Neural progenitor cell (in vitro differentiated cells): ENCODE results near the gene FOXC2. TPM values are rescaled to one million over a fixed set of nuclear protein-coding genes. Genes with fewer than 3 reads are reported as not detected.

Experiments
- DNase-seq: peaks from one replicate; pipeline ENCODE4 v3.0.0-alpha.2; 2016; ENCODE audit warnings: low spot score
- H2AFZ ChIP-seq: fragments of 200-600 bp; sonication (generic); replicated peaks from 2 replicates; pipeline ENCODE4 v1.6.1; 2016; ENCODE audit warnings: antibody characterized with exemption
- H3F3A ChIP-seq: fragments of 200-600 bp; sonication (generic); 2 replicates; pipeline ENCODE4 v1.6.1; 2016; ENCODE audit warnings: antibody characterized with exemption, low read depth
- H3K27ac ChIP-seq: fragments of 200-600 bp; sonication (generic); 2 replicates; pipeline ENCODE4 v1.5.1; 2016; ENCODE audit warnings: mild to moderate bottlenecking
- H3K27me3 ChIP-seq: fragments of 200-600 bp; sonication (generic); 2 replicates; pipeline ENCODE4 v1.6.1; 2016; ENCODE audit warnings: mild to moderate bottlenecking, moderate library complexity
- H3K36me3 ChIP-seq: fragments of 200-600 bp; sonication (generic); 2 replicates; pipeline ENCODE4 v1.5.1; 2016
- H3K4me1 ChIP-seq: fragments of 200-600 bp; sonication (generic); 2 replicates; pipeline ENCODE4 v1.6.1; 2016; ENCODE audit warnings: mixed run types
- H3K4me2 ChIP-seq: fragments of 200-600 bp; sonication (generic); 2 replicates; pipeline ENCODE4 v1.6.1; 2016
- H3K4me3 ChIP-seq: fragments of 200-600 bp; sonication (generic); 2 replicates; pipeline ENCODE4 v1.5.1; 2016
- H3K79me2 ChIP-seq: fragments of 200-600 bp; sonication (generic); 2 replicates; pipeline ENCODE4 v1.6.1; 2016; ENCODE audit warnings: low read depth
- H3K9ac ChIP-seq: fragments of 200-600 bp; sonication (generic); 2 replicates; pipeline ENCODE4 v1.6.1; 2016
- H3K9me3 ChIP-seq: fragments of 200-600 bp; sonication (generic); 2 replicates; pipeline ENCODE4 v1.5.1; 2016; ENCODE audit warnings: low read depth
- H4K20me1 ChIP-seq: fragments of 200-600 bp; sonication (generic); 2 replicates; pipeline ENCODE4 v1.6.1; 2016; ENCODE audit warnings: low read depth
- H3K27ac Mint-ChIP-seq: 3 replicates; pipeline ENCODE4 v1.8.0; 2021; ENCODE audit warnings: mixed read lengths
- H3K27me3 Mint-ChIP-seq: 2 replicates; pipeline ENCODE4 v1.8.0; 2022; ENCODE audit warnings: low read depth, mild to moderate bottlenecking, inconsistent platforms, moderate library complexity, mixed read lengths; ENCODE audit not compliant: insufficient read depth
- H3K36me3 Mint-ChIP-seq: 3 replicates; pipeline ENCODE4 v1.8.0; 2021; ENCODE audit warnings: mixed read lengths
- H3K4me1 Mint-ChIP-seq: 3 replicates; pipeline ENCODE4 v1.8.0; 2021; ENCODE audit warnings: mixed read lengths
- H3K4me3 Mint-ChIP-seq: 3 replicates; pipeline ENCODE4 v1.8.0; 2021; ENCODE audit warnings: mild to moderate bottlenecking, moderate library complexity, mixed read lengths
- H3K9me3 Mint-ChIP-seq: 3 replicates; pipeline ENCODE4 v1.8.0; 2020; ENCODE audit warnings: mixed read lengths
- EZH2 ChIP-seq: fragments of 200-600 bp; sonication (generic); IDR thresholded peaks from 2 replicates; pipeline ENCODE4 v1.6.1; 2017; ENCODE audit warnings: antibody characterized with exemption, mild to moderate bottlenecking, moderate library complexity
- EZH2phosphoT487 ChIP-seq: fragments of 200-600 bp; sonication (generic); IDR thresholded peaks from 2 replicates; pipeline ENCODE4 v1.6.1; 2017; ENCODE audit warnings: antibody characterized with exemption
- total RNA-seq: library from RNA; depleted of rRNA; stranded (reverse); fragments of >200 nt; gene quantifications from 2 replicates; pipeline ENCODE4 v1.2.3, GENCODE V29; 2015; ENCODE audit warnings: low replicate concordance
- TF ChIP-seq, protein P1 (sequence below): fragments of 200-600 bp; sonication (generic); IDR thresholded peaks from 2 replicates; pipeline ENCODE4 v1.5.1; 2017; ENCODE audit warnings: antibody characterized with exemption, mild to moderate bottlenecking

Gene FOXC2
- total RNA-seq, 1 donor from 2014 or later: not detected

DNA sequence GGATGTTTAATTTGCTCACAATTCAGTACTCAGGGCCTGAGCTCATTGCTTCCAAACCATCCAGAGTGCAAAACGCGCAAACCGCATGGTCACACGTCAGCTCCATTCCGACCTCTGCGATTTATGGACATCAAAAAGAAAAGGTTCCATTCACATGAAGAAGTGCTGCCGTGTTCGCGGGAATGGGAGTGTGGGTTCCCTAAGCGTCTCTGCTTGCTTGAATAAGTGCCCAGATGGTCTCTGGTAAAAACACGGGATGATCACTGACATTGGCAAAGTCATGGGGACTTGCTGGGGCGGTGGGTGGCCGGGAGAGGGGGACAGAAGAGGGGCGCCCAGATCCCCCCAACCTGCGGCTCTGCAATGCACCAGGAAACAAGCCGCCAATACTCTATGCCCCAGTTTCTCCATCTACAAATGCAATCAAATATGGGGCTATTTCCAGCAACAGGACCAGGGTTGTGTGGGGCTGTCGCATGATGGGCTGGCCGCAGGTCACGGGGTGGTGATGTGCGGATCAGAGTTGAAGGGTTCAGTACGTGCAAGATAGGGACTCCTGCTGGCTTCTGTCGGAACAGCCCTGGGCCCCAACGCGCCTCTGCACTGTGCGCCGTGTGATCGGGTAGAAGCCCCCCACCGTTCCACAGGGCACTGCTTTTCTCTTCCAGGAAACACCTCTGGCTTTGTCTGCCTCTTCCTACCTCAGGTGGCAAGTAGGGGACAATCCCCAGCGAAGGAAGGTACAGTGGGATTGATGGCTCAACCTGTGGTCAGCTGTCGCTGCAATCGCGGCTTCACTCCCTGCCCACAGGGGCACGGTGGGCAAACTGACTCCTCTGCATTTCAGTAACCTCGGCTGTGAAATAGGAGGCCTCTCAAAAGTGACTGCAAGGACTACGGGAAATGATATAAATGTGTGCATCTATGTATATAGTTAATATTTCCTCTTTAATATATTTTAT, 45.1 kb upstream of the FOXC2 start:
- Mint-ChIP-seq H3K36me3 (no peaks in the 10 kb centered on the region), H3K27ac (no peak overlapping the region), H3K4me1 (no peaks in the 10 kb centered on the region), H3K9me3 (no peaks in the 10 kb centered on the region), H3K27me3 (peaks cover 53% of the 10 kb centered on the region), H3K4me3 (no peak overlapping the region)
- TF ChIP-seq, protein P1, sequence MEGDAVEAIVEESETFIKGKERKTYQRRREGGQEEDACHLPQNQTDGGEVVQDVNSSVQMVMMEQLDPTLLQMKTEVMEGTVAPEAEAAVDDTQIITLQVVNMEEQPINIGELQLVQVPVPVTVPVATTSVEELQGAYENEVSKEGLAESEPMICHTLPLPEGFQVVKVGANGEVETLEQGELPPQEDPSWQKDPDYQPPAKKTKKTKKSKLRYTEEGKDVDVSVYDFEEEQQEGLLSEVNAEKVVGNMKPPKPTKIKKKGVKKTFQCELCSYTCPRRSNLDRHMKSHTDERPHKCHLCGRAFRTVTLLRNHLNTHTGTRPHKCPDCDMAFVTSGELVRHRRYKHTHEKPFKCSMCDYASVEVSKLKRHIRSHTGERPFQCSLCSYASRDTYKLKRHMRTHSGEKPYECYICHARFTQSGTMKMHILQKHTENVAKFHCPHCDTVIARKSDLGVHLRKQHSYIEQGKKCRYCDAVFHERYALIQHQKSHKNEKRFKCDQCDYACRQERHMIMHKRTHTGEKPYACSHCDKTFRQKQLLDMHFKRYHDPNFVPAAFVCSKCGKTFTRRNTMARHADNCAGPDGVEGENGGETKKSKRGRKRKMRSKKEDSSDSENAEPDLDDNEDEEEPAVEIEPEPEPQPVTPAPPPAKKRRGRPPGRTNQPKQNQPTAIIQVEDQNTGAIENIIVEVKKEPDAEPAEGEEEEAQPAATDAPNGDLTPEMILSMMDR: peak; percentile 11
- no peak for TF ChIP-seq EZH2
- no peaks in the 10 kb centered on the region for H3F3A ChIP-seq
- no peaks in the 10 kb centered on the region for H3K36me3 ChIP-seq
- H3K4me2 ChIP-seq: no peak overlapping the region
- no peak overlapping the region for H3K4me3 ChIP-seq
- no peak overlapping the region for H3K9ac ChIP-seq
- H3K4me1 ChIP-seq: peaks cover 1% of the 10 kb centered on the region
- H3K9me3 ChIP-seq: no peaks in the 10 kb centered on the region
- no peaks in the 10 kb centered on the region for H3K79me2 ChIP-seq
- peaks cover 56% of the 10 kb centered on the region for H3K27me3 ChIP-seq
- DNase-seq: no peak
- H4K20me1 ChIP-seq: peaks cover 10% of the 10 kb centered on the region
- H3K27ac ChIP-seq: no peak overlapping the region
- H2AFZ ChIP-seq: no peak overlapping the region

DNA sequence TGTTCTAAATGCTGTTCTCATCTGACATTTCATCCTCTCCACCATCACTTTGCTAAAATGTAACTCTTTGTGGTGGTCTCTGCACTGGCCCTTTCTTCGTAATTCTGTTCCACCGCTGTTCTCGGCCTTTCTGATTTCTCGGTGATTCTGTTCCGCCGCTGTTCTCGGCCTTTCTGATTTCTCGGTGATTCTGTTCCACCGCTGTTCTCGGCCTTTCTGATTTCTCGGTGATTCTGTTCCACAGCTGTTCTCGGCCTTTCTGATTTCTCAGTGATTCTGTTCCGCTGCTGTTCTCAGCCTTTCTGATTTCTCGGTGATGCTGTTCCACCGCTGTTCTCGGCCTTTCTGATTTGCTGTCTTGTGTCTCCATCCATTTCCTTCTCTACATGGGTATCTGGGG, 44.0 kb upstream of the FOXC2 start:
- Histone ChIP-seq H3K27me3 (peaks cover 45% of the 10 kb centered on the region), H3K9me3 (no peaks in the 10 kb centered on the region), H3K36me3 (no peaks in the 10 kb centered on the region), H4K20me1 (no peaks in the 10 kb centered on the region), H2AFZ (no peak overlapping the region), H3K4me3 (no peak overlapping the region), H3K79me2 (no peaks in the 10 kb centered on the region), H3K4me2 (no peak overlapping the region), H3K27ac (no peak overlapping the region), H3F3A (no peaks in the 10 kb centered on the region), H3K9ac (no peak overlapping the region), H3K4me1 (no peaks in the 10 kb centered on the region)
- Mint-ChIP-seq H3K4me1 (no peaks in the 10 kb centered on the region), H3K9me3 (no peaks in the 10 kb centered on the region), H3K36me3 (no peaks in the 10 kb centered on the region), H3K27ac (no peak overlapping the region), H3K27me3 (peaks cover 48% of the 10 kb centered on the region), H3K4me3 (no peak overlapping the region)
- no peak for DNase-seq
- TF ChIP-seq EZH2 (no peak), EZH2phosphoT487 (no peak)
- TF ChIP-seq, protein P1: no peak

DNA sequence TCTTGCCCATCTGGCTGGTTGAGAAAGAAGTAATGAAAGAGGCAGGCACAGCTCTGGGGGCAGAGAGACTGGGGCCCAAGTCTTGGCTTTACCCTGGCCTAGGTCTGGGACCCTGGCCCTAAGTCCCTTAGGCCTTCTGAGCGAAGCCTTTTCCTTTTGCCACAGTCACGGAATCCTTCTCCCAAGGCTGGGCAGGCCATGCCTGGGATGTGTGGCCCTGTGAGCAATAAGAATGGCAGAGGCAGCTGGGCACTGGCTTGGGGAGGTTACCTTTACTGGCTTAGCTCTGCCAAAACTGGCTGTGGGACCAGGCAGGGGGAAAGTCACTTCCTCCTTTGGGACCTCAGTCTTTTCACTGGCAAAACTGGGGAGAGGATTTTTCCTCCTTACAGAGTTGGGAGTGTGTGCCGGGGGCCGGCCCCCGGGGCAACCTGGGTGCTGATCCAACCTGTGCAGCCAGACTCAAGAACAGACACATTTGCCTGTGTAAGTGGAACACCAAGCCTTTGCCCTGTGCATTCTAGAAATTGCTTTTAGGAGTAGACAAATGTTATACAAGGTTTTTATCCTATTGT, 43.4 kb upstream of the FOXC2 start:
- H3K79me2 ChIP-seq: no peaks in the 10 kb centered on the region
- Mint-ChIP-seq H3K9me3 (no peaks in the 10 kb centered on the region), H3K4me3 (no peak overlapping the region), H3K36me3 (no peaks in the 10 kb centered on the region), H3K27me3 (peaks cover 42% of the 10 kb centered on the region), H3K27ac (no peak overlapping the region), H3K4me1 (no peaks in the 10 kb centered on the region)
- H3F3A ChIP-seq: no peaks in the 10 kb centered on the region
- TF ChIP-seq EZH2: no peak
- TF ChIP-seq EZH2phosphoT487: no peak
- TF ChIP-seq, protein P1: no peak
- H3K27ac ChIP-seq: no peak overlapping the region
- DNase-seq: no peak
- H3K4me3 ChIP-seq: no peak overlapping the region
- peaks cover 39% of the 10 kb centered on the region for H3K27me3 ChIP-seq
- no peaks in the 10 kb centered on the region for H3K36me3 ChIP-seq
- no peaks in the 10 kb centered on the region for H4K20me1 ChIP-seq
- H3K4me2 ChIP-seq: no peak overlapping the region
- no peaks in the 10 kb centered on the region for H3K4me1 ChIP-seq
- H3K9me3 ChIP-seq: no peaks in the 10 kb centered on the region
- H3K9ac ChIP-seq: no peak overlapping the region
- H2AFZ ChIP-seq: no peak overlapping the region
